Activated T-cell treated with anti-CD3 and anti-CD28 coated beads, Interleukin-2, amount 50 U/mL, for 4 hours (primary cell): Measurements from ENCODE around the gene PQBP1. TPM values are rescaled to one million over a fixed set of nuclear protein-coding genes. Genes with fewer than 3 reads are reported as not detected.

ENCODE experiments used
- ATAC-seq, 2 donors: fragments of 200-7000 bp; cut with Tn5 transposase; one replicate each; pipeline ENCODE4 v1.10.0; 2021
- DNase-seq: peaks from one replicate; pipeline ENCODE4 v3.0.0-alpha.2; 2020
- H3K27me3 Mint-ChIP-seq: one replicate; pipeline ENCODE4 v1.8.0; 2021; ENCODE audit warnings: low read depth, mixed read lengths
- H3K36me3 Mint-ChIP-seq: one replicate; pipeline ENCODE4 v1.8.0; 2022; ENCODE audit warnings: mixed read lengths; ENCODE audit not compliant: insufficient read depth
- H3K4me1 Mint-ChIP-seq: one replicate; pipeline ENCODE4 v1.8.0; 2021; ENCODE audit warnings: low read depth, mixed read lengths
- H3K4me3 Mint-ChIP-seq: one replicate; pipeline ENCODE4 v1.8.0; 2021; ENCODE audit warnings: mild to moderate bottlenecking, moderate library complexity, mixed read lengths
- H3K9me3 Mint-ChIP-seq: one replicate; pipeline ENCODE4 v1.8.0; 2021; ENCODE audit warnings: mixed read lengths
- total RNA-seq, 3 donors: library from RNA; stranded (reverse); gene quantifications; one replicate each; pipeline ENCODE4 v1.2.1, GENCODE V29; 2021

Gene PQBP1
- total RNA-seq, 3 donors from 2014 or later = 130 to 147 (median 139) TPM

DNA sequence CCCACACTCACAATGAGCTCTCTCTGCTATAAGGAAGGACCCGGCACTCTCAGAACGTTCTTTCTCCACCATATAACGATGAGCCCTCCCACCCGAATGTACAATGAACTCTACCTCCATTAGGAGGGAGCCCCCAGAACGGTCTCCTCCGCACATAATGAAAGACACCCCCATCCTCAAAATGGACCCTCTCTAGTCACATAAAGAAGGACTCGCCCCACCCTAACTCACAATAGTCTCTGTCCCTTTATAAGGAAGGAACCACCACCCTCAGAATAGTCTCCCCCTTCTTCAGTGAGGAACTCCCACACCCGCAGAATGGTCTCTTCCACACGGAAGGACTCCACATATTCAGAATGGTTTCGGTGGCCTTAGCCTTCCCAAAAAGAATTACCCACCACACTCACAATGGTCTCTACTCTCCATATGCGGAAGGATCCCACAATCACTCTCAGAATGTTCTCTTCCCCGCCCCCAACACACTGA lies 13.2 kb downstream of the PQBP1 start:
- Mint-ChIP-seq H3K36me3 (peaks cover 17% of the 10 kb centered on the region), H3K4me1 (peaks cover 44% of the 10 kb centered on the region), H3K4me3 (peak overlapping the region; percentile 91), H3K9me3 (no peaks in the 10 kb centered on the region), H3K27me3 (no peaks in the 10 kb centered on the region)
- DNase-seq = no peak
- ATAC-seq = peak; percentile 2 to 7

DNA sequence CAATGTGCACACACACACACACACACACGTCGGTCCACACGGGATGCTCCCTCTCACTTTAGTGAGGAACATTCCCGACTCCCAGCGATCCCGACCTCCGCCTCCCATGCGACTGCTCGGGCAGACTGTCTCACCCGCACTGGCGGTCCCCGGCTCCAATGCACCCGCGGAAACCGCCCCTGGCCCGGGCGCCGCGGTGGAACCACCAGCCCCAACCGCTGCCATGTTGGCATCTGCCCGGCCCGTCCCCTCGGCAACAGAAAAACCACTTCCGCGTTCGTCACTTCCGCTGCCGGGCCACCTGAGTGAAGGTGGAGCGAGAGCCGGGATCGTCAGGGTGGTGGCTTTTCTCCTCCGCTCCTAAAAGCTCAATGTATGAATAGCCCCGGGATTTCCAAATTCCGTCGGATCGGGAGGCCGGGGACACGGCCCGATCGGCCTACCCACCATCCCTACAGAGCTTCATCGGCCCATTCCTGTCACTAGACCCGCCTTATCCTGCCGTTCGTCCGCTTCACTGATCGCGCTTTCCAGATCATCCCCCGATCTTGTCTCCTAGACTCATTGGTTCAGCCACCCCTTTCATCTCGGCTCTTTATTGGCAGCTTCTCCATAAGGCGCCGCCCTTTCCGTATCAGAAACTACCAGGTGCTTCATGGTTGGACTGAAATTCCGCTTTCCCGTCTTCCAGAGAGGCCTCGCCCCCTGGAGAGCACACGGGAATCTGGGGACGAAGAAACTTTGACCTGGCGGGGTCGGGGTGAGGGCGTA lies 13.9 kb downstream of the PQBP1 start, which contains the start of gene SLC35A2:
Gene SLC35A2 (minus strand): TSS at position 235 of the 771 bp plus-strand sequence. CDS start 10 bp downstream, at position 225.
- DNase-seq = peak; percentile 82
- ATAC-seq = peak; percentile 60 to 73
- Mint-ChIP-seq H3K9me3 (no peaks in the 10 kb centered on the region), H3K27me3 (no peaks in the 10 kb centered on the region), H3K36me3 (peaks cover 17% of the 10 kb centered on the region), H3K4me1 (peaks cover 44% of the 10 kb centered on the region), H3K4me3 (peak within 1 kb of the TSS; percentile 91)

DNA sequence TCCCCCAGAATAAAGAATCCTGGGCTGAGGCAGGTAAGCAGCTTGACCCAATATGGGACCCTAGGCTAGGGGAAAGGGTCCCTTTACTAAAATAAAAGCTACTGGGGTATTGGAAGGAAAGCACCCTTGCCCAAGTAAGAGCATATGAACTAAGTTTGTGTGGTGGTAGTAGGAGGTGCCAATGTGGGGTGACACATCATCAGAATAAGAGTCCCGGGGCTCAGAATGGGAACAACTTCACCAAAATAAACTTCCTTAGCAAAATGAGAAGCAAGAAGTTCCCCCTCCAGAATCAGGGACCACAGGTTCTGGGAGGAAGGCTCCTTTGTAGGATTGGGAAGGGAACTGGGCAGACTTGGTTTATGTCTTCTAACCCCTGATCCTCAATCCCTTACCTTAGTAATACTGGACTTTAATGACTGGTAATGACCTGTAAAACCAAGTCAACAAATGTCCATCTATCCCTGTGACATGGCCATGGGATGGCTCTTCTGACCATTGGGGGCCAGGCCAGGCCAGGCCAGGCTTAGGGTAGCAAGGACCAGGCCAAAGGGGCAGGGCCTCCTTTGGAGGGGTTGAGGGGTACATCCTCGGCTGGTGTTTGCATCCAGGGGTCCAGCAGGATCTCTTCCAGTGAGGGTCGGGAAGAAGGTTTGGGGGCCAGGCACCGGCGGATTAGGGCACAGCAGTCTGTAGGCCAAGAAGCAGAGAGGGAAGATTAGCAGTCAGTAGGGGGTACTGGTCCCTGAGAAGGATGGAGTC lies 16.1 kb downstream of the PQBP1 start:
- H3K36me3 Mint-ChIP-seq = peaks cover 27% of the 10 kb centered on the region
- ATAC-seq (no peak), DNase-seq (no peak)
- H3K9me3 Mint-ChIP-seq = no peaks in the 10 kb centered on the region
- H3K27me3 Mint-ChIP-seq = no peaks in the 10 kb centered on the region
- H3K4me3 Mint-ChIP-seq = peak overlapping the region; percentile 91
- H3K4me1 Mint-ChIP-seq = peaks cover 46% of the 10 kb centered on the region

GRCh38 chrX:48914593-48915493 lies 17.1 kb downstream of the PQBP1 start:
- DNase-seq (no peak), ATAC-seq (no peak)
- Mint-ChIP-seq H3K4me3 (peak overlapping the region; percentile 91), H3K36me3 (peaks cover 27% of the 10 kb centered on the region), H3K27me3 (no peaks in the 10 kb centered on the region), H3K4me1 (peaks cover 51% of the 10 kb centered on the region), H3K9me3 (no peaks in the 10 kb centered on the region)

DNA sequence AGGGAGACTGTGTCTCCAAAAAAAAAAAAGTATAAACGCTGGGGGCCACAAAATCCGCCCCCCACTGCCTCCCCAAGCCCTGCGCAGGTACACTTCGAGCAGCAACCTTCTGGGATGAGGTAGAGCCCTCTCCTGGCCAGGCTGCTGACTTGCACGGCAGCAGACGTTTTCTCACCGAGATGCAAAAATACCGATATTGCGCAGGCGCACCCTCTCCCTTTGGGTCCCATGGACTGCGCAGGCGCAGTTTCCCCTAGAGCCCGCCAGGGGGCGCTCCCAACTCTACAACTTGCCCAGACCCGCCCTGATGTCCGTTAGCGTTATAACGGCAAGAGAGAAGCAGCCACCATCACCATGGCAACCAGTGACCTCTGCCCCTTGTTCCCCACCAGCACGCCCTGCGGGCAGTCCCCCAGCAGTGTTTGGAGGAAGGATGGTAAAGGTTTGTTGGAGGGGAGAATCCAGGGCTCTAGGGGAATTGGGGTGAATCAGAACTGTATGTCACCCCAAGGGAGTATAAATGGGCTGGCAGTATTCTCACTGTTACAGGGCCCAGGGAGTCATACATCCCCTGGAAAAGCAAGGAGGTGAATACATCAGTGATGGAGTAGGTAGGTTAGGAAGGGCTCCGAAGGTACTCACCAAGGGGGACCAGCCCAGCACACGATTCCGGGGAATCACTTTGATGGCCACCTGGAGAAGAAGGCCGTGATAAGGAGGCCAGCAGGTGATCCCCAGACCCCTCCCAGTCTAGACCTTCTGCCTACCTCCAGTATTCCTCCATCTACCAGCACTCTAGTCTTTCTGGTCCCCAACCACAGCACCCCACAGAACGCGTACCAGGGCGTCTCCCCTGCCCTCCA lies 19.6 kb downstream of the PQBP1 start:
- peaks cover 56% of the 10 kb centered on the region for H3K4me1 Mint-ChIP-seq
- no peaks in the 10 kb centered on the region for H3K9me3 Mint-ChIP-seq
- ATAC-seq (peak; percentile 19 to 22), DNase-seq (peak; percentile 85)
- peak overlapping the region; percentile 91 for H3K4me3 Mint-ChIP-seq
- H3K36me3 Mint-ChIP-seq = peaks cover 31% of the 10 kb centered on the region
- H3K27me3 Mint-ChIP-seq = no peaks in the 10 kb centered on the region

GRCh38 chrX:48918301-48918642 lies 20.5 kb downstream of the PQBP1 start:
- H3K36me3 Mint-ChIP-seq = peaks cover 29% of the 10 kb centered on the region
- DNase-seq (no peak), ATAC-seq (no peak)
- H3K4me1 Mint-ChIP-seq = peaks cover 56% of the 10 kb centered on the region
- H3K4me3 Mint-ChIP-seq = peak overlapping the region; percentile 91
- no peaks in the 10 kb centered on the region for H3K9me3 Mint-ChIP-seq
- no peaks in the 10 kb centered on the region for H3K27me3 Mint-ChIP-seq

DNA sequence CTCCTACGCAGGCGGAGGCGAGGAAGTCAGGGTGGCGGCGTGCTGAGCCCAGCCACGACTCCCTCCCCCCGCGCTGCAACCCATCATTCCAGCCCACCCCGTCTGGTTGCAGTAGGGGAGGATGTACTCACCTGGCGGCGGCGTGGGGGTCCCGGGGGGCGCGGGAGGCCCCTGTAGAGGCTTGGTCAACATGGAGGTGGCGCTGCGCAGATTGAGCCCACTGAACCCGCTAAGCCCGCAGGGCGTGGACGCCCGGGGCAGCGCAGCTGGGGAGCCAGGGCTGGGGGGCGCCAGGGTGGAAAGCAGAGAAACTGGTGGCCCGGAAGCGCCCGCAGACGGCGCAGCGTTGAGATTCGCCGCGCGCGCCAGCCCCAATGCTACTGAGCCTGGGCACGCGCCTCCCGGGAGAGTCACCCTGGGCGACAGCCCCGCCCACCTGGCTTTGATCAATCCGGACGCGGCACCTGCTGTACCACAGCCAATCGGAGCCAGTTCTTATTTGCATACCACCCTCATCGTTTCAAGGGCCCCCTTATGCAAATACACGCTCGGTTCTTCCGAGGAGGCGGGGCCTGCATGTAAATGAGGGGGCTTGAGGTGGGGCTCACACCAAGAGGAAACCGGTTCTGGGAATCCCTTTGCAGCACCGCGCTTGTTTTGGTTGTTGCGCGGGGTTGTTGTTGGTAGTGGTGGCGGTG lies 21.1 kb downstream of the PQBP1 start, which contains the start of gene PIM2:
Gene PIM2 (minus strand): TSS at position 382 of the 698 bp plus-strand sequence. CDS start 190 bp downstream, at position 192.
- peak; percentile 66 to 74 for ATAC-seq
- peak; percentile 89 for DNase-seq
- Mint-ChIP-seq H3K4me3 (peak within 1 kb of the TSS; percentile 91), H3K27me3 (no peaks in the 10 kb centered on the region), H3K9me3 (no peaks in the 10 kb centered on the region), H3K4me1 (peaks cover 53% of the 10 kb centered on the region), H3K36me3 (peaks cover 26% of the 10 kb centered on the region)

GRCh38 chrX:48919360-48919841 lies 21.7 kb downstream of the PQBP1 start:
- Mint-ChIP-seq H3K4me3 (peak overlapping the region; percentile 91), H3K9me3 (no peaks in the 10 kb centered on the region), H3K36me3 (peaks cover 24% of the 10 kb centered on the region), H3K4me1 (peaks cover 53% of the 10 kb centered on the region), H3K27me3 (no peaks in the 10 kb centered on the region)
- ATAC-seq (peak; percentile 23 to 41), DNase-seq (no peak)

DNA sequence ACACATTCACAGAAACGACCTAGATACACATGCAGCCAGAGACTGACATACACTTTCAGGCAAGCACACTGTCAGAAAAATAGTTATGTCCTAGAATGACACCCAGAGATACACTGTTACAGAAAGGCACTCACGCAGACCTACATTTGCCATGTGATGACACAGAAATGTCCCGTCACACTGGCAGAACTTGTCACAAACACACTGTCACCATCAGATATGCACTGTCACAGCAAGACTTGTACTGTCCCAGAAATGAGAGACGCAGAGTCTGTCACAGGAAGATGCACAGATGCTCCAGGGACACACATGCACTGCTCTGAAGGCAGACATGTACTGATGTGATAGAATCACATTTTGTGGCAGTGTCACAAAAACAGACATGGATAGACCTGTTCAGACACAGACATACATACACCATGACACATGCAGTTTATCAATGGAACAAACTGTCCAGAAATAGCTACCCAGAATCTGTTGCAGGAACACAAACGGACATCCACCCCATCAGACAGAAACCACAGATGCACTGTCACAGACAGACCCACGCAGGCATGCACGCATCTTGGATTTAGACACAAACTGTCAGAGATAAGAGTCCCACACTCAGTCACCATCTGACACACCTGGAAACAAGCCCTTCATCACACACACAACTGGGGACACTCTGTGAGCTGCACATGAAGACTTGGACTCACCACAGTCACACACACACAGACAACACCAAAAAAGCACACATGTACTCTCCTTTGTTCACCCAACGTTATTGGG lies 22.4 kb downstream of the PQBP1 start:
- H3K36me3 Mint-ChIP-seq = peaks cover 21% of the 10 kb centered on the region
- peak overlapping the region; percentile 91 for H3K4me3 Mint-ChIP-seq
- peaks cover 48% of the 10 kb centered on the region for H3K4me1 Mint-ChIP-seq
- DNase-seq (no peak), ATAC-seq (peak; percentile 16 to 26)
- no peaks in the 10 kb centered on the region for H3K9me3 Mint-ChIP-seq
- no peaks in the 10 kb centered on the region for H3K27me3 Mint-ChIP-seq

- Mint-ChIP-seq H3K4me1 (peaks cover 48% of the 10 kb centered on the region), H3K27me3 (no peaks in the 10 kb centered on the region), H3K4me3 (peak overlapping the region; percentile 91), H3K9me3 (no peaks in the 10 kb centered on the region), H3K36me3 (peaks cover 21% of the 10 kb centered on the region)
- no peak for ATAC-seq
- DNase-seq = no peak
These were observed 23.0 kb downstream of the PQBP1 start for GRCh38 chrX:48920718-48921104.

GRCh38 chrX:48923771-48924170 lies 26.0 kb downstream of the PQBP1 start:
- Mint-ChIP-seq H3K36me3 (peaks cover 12% of the 10 kb centered on the region), H3K9me3 (no peaks in the 10 kb centered on the region), H3K27me3 (no peaks in the 10 kb centered on the region), H3K4me3 (no peak overlapping the region), H3K4me1 (peaks cover 52% of the 10 kb centered on the region)
- DNase-seq (no peak), ATAC-seq (no peak)

- no peak for DNase-seq
- ATAC-seq = no peak
- H3K27me3 Mint-ChIP-seq = no peaks in the 10 kb centered on the region
- H3K36me3 Mint-ChIP-seq = peaks cover 12% of the 10 kb centered on the region
- peaks cover 52% of the 10 kb centered on the region for H3K4me1 Mint-ChIP-seq
- H3K9me3 Mint-ChIP-seq = no peaks in the 10 kb centered on the region
- no peak overlapping the region for H3K4me3 Mint-ChIP-seq
These were observed 26.5 kb downstream of the PQBP1 start for GRCh38 chrX:48924270-48924669.
